Adrenal gland (tissue), 5 donors: ENCODE results near the gene FOXE3.

ENCODE experiments used
- POLR2A ChIP-seq, 2 donors: fragments of 450-650 bp; IDR thresholded peaks; one replicate each; pipeline ENCODE4 v1.6.1; 2017; ENCODE audit warnings: antibody characterized with exemption in 2 of 2, mild to moderate bottlenecking in 2 of 2, moderate library complexity in 1 of 2
- TF ChIP-seq, protein P1 (sequence below), 6 experiments: fragments of 450-650 bp in 4 of 6; fragments of 200-600 bp in 2 of 6; sonication (generic) in 1 of 6; IDR thresholded peaks; 1 replicate in 5 of 6; 2 replicates in 1 of 6; pipeline versions ENCODE4 v1.5.1 to v1.8.0; 2016 to 2021; ENCODE audit warnings: antibody characterized with exemption in 6 of 6, mild to moderate bottlenecking in 2 of 6, moderate library complexity in 1 of 6
- donor health status: DM: no; HTN: no; CAD: no.

DNA sequence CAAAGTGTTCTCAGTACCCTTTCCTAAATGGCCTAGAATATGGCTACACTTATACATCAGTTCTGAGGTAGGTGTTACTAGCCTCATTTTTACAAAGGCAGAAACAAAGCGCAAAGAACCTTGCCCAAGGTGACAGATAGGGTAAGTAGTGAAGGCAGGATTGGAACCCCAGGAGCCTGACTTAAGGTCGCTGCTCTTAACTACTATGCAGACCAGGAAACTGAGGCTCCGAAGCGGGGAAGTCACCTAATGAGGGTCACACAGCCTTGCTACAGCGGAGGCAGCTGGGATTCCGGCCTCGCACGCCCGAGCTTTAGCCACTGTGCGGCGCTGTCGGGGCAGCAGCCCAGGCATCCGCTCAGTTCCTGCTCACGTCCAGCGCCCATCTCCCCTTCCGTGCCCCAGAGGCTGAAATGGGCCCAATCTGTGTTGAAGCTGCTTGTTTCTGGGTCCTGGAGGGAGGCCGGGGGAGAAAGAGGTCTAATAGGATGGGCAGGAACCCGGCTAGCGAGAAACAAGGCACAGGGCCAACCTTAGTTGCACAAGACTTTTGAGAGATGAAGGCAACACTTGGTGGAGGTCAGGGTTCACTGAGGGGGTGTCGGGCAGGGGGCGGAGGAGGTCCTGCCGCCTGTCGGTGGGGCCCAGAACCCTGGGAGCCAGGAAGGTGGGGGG is 20.4 kb downstream of the FOXE3 start:
- TF ChIP-seq, protein P1, sequence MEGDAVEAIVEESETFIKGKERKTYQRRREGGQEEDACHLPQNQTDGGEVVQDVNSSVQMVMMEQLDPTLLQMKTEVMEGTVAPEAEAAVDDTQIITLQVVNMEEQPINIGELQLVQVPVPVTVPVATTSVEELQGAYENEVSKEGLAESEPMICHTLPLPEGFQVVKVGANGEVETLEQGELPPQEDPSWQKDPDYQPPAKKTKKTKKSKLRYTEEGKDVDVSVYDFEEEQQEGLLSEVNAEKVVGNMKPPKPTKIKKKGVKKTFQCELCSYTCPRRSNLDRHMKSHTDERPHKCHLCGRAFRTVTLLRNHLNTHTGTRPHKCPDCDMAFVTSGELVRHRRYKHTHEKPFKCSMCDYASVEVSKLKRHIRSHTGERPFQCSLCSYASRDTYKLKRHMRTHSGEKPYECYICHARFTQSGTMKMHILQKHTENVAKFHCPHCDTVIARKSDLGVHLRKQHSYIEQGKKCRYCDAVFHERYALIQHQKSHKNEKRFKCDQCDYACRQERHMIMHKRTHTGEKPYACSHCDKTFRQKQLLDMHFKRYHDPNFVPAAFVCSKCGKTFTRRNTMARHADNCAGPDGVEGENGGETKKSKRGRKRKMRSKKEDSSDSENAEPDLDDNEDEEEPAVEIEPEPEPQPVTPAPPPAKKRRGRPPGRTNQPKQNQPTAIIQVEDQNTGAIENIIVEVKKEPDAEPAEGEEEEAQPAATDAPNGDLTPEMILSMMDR (IDR thresholded peaks at IDR 0.05), result peak; percentile 78 to 87 (median 81)
- no peak for TF ChIP-seq POLR2A (IDR thresholded peaks at IDR 0.05)
